ENCODE results near the gene CISTR.

CISTR gene

GRCh38 chr12:53700567-53700966 is 51.2 kb downstream of the CISTR start:
- TF ChIP-seq GATA2 (IDR thresholded peaks at IDR 0.05; ENCODE audit: low read depth, low read length) (no peak), GATA3 (IDR thresholded peaks at IDR 0.05; ENCODE audit: low read depth, low read length) (no peak)

- no peak for TF ChIP-seq GATA2 (IDR thresholded peaks at IDR 0.05; ENCODE audit: low read depth, low read length)
- TF ChIP-seq GATA3 (IDR thresholded peaks at IDR 0.05; ENCODE audit: low read depth, low read length): no peak
Observed at GRCh38 chr12:53699678-53700025, 52.1 kb downstream of the CISTR start.

DNA sequence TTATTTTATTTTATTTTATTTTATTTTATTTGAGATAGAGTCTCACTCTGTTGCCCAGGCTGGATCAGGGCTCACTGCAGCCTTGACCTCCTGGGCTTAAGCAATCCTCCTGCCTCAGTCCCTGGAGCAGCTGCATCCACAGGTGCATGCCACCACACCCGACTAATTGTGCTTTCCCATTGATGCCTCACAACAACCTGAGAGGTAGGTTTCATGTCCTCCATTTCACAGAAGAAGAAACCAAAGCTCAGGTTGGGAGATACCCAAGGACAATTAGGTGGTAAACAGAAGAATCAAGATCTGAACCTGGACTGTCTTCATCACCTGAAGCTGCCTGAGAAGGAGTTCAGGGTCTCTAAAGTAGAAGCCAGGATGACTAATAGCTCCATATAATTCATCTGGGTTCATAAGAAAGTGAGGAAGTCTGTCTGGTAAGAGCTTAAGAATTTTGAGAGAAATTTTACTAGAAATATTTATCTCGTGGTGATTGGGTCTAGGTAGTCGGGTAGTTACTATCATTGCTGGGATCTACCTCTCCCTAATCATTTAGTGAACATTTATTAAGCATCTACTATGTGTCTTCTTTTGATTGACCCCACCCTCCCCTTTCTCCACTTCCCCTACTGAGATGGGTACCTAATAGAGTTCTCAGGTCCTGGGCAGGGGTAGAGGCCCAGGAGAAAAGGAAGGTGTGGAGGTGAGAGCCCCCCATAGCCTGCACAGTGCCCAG is 52.7 kb downstream of the CISTR start:
- TF ChIP-seq GATA2 (IDR thresholded peaks at IDR 0.05; ENCODE audit: low read depth, low read length) (no peak), GATA3 (IDR thresholded peaks at IDR 0.05; ENCODE audit: low read depth, low read length) (no peak)

DNA sequence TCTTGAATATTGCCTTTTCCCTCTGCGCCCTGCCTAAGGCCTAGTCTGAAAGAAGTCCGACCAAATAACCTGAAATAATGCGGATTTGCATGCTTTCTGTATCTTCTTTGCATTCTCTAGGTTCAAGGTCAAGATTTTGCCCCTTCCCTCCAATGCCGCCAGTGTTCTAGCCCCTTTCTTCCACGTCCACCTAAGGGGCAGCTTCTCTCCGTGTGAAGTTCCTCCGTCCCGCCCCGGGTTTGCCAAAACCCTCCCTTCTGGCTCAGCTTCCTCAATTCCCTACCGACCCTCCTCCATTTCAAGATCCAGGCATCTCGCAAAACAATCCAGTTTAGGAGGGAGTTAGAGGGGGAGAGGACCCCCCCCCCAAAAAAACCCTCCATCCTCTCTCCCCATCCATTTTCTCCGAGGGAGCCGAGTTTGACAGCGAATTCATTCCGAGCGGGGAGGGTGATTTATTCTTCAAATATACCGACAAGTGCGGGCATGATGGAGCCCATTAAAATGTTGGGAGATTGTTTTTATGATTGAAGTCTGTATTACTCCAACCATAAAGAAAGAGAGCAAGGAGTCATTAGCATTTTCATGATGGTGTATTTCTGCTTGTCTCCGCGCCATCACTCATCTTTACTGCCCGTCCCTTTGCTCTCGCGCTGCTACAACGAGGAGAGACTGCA is 55.0 kb downstream of the CISTR start:
- no peak for TF ChIP-seq GATA3 (IDR thresholded peaks at IDR 0.05; ENCODE audit: low read depth, low read length)
- TF ChIP-seq GATA2 (IDR thresholded peaks at IDR 0.05; ENCODE audit: low read depth, low read length): no peak
